H9 (cell line): Measurements from ENCODE around the gene RPP40. TPM values are rescaled to one million over a fixed set of nuclear protein-coding genes. Genes with fewer than 3 reads are reported as not detected.

ENCODE experiments used
- DNase-seq: peaks from one replicate; pipeline ENCODE4 v3.0.0-alpha.2; 2017
- H2AFZ ChIP-seq: one replicate; pipeline ENCODE4 v1.6.1; 2013; ENCODE audit warnings: mild to moderate bottlenecking, low read length, control low read depth, moderate library complexity
- H2AK5ac ChIP-seq: 2 replicates; pipeline ENCODE4 v1.6.1; 2013; ENCODE audit warnings: low read length, control low read depth, mixed read lengths; ENCODE audit not compliant: insufficient read length
- H2BK120ac ChIP-seq: one replicate; pipeline ENCODE4 v1.6.1; 2013; ENCODE audit warnings: low read depth, mild to moderate bottlenecking, low read length, control low read depth, inconsistent platforms; ENCODE audit not compliant: poor library complexity, severe bottlenecking
- H2BK12ac ChIP-seq: 2 replicates; pipeline ENCODE4 v1.6.1; 2013; ENCODE audit warnings: low read length, control low read depth, mixed read lengths, low read depth; ENCODE audit not compliant: insufficient read length
- H2BK15ac ChIP-seq: 2 replicates; pipeline ENCODE4 v1.6.1; 2013; ENCODE audit warnings: low read depth, low read length, control low read depth
- H2BK20ac ChIP-seq: one replicate; pipeline ENCODE4 v1.6.1; 2013; ENCODE audit warnings: low read depth, mild to moderate bottlenecking, low read length, control low read depth, inconsistent platforms; ENCODE audit not compliant: poor library complexity, severe bottlenecking
- H2BK5ac ChIP-seq: 2 replicates; pipeline ENCODE4 v1.6.1; 2013; ENCODE audit warnings: low read length, control low read depth, mixed read lengths; ENCODE audit not compliant: insufficient read length
- H3K14ac ChIP-seq: 2 replicates; pipeline ENCODE4 v1.6.1; 2013; ENCODE audit warnings: low read length, control low read depth; ENCODE audit not compliant: insufficient read depth
- H3K18ac ChIP-seq: 2 replicates; pipeline ENCODE4 v1.6.1; 2013; ENCODE audit warnings: low read depth, mild to moderate bottlenecking, mixed read lengths, low read length, control low read depth; ENCODE audit not compliant: insufficient read length
- H3K23ac ChIP-seq: 2 replicates; pipeline ENCODE4 v1.6.1; 2013; ENCODE audit warnings: low read length, control low read depth, mixed read lengths, low read depth; ENCODE audit not compliant: insufficient read length
- H3K23me2 ChIP-seq: 2 replicates; pipeline ENCODE4 v1.6.1; 2013; ENCODE audit warnings: low read depth, mild to moderate bottlenecking, mixed read lengths, low read length, control low read depth; ENCODE audit not compliant: insufficient read length, poor library complexity, severe bottlenecking
- H3K27ac ChIP-seq: 2 replicates; pipeline ENCODE4 v1.5.1; 2013; ENCODE audit warnings: low read length, control low read depth, mixed read lengths, low read depth; ENCODE audit not compliant: insufficient read length
- H3K27me3 ChIP-seq: 2 replicates; pipeline ENCODE4 v1.6.1; 2013; ENCODE audit warnings: low read length, control low read depth, inconsistent platforms; ENCODE audit not compliant: insufficient read depth
- H3K4ac ChIP-seq: 2 replicates; pipeline ENCODE4 v1.6.1; 2013; ENCODE audit warnings: low read depth, mild to moderate bottlenecking, control low read depth, inconsistent platforms, low read length, moderate library complexity
- H3K4me1 ChIP-seq: 2 replicates; pipeline ENCODE4 v1.6.1; 2013; ENCODE audit warnings: low read length, control low read depth, inconsistent platforms; ENCODE audit not compliant: insufficient read depth
- H3K4me2 ChIP-seq: 2 replicates; pipeline ENCODE4 v1.6.1; 2013; ENCODE audit warnings: low read length, control low read depth, mixed read lengths; ENCODE audit not compliant: insufficient read length, insufficient read depth
- H3K56ac ChIP-seq: 2 replicates; pipeline ENCODE4 v1.6.1; 2013; ENCODE audit warnings: low read depth, mild to moderate bottlenecking, mixed read lengths, low read length, control low read depth; ENCODE audit not compliant: insufficient read length
- H3K79me1 ChIP-seq: 2 replicates; pipeline ENCODE4 v1.6.1; 2013; ENCODE audit warnings: low read depth, mild to moderate bottlenecking, moderate library complexity, low read length, control low read depth, inconsistent platforms; ENCODE audit not compliant: insufficient read depth, poor library complexity, severe bottlenecking
- H3K79me2 ChIP-seq: 2 replicates; pipeline ENCODE4 v1.6.1; 2013; ENCODE audit warnings: low read length, control low read depth, inconsistent platforms; ENCODE audit not compliant: insufficient read depth
- H3K9ac ChIP-seq: 2 replicates; pipeline ENCODE4 v1.6.1; 2013; ENCODE audit warnings: low read length, control low read depth, mixed read lengths; ENCODE audit not compliant: insufficient read length; ENCODE audit errors: extremely low read depth
- H3K9me3 ChIP-seq: one replicate; pipeline ENCODE4 v1.6.1; 2013; ENCODE audit warnings: low read depth, low read length, inconsistent platforms; ENCODE audit not compliant: control insufficient read depth
- H3T11ph ChIP-seq: one replicate; pipeline ENCODE4 v1.6.1; 2013; ENCODE audit warnings: mild to moderate bottlenecking, low read length, control low read depth, inconsistent platforms
- H4K20me1 ChIP-seq: one replicate; pipeline ENCODE4 v1.6.1; 2013; ENCODE audit not compliant: control insufficient read depth, insufficient read length, insufficient read depth
- H4K5ac ChIP-seq: 2 replicates; pipeline ENCODE4 v1.6.1; 2013; ENCODE audit warnings: low read depth, mild to moderate bottlenecking, mixed read lengths, low read length, control low read depth; ENCODE audit not compliant: insufficient read length
- H4K8ac ChIP-seq: replicated peaks from 2 replicates; pipeline ENCODE4 v1.6.1; 2013; ENCODE audit warnings: low read length, control low read depth, mixed read lengths, low read depth; ENCODE audit not compliant: insufficient read length
- H4K91ac ChIP-seq: 2 replicates; pipeline ENCODE4 v1.6.1; 2013; ENCODE audit warnings: low read depth, mild to moderate bottlenecking, moderate library complexity, mixed read lengths, low read length, control low read depth; ENCODE audit not compliant: insufficient read length
- H3K27ac Mint-ChIP-seq, 3 experiments: 2 replicates in 2 of 3; 3 replicates in 1 of 3; pipeline ENCODE4 v1.8.0; 2020 to 2021; ENCODE audit warnings: mixed read lengths in 3 of 3, mild to moderate bottlenecking in 1 of 3, moderate library complexity in 1 of 3
- H3K27me3 Mint-ChIP-seq: 2 replicates; pipeline ENCODE4 v1.8.0; 2021; ENCODE audit warnings: low read depth, mild to moderate bottlenecking, moderate library complexity, mixed read lengths
- H3K36me3 Mint-ChIP-seq, 3 experiments: 2 replicates in 2 of 3; 3 replicates in 1 of 3; pipeline ENCODE4 v1.8.0; 2020 to 2021; ENCODE audit warnings: low read depth in 3 of 3, mixed read lengths in 3 of 3; ENCODE audit not compliant: insufficient read depth in 1 of 3
- H3K4me1 Mint-ChIP-seq, 2 experiments: 2 replicates each; pipeline ENCODE4 v1.8.0; 2020; ENCODE audit warnings: mixed read lengths in 2 of 2
- H3K4me3 Mint-ChIP-seq, 2 experiments: 2 replicates in 1 of 2; 3 replicates in 1 of 2; pipeline ENCODE4 v1.8.0; 2020 to 2021; ENCODE audit warnings: mild to moderate bottlenecking in 2 of 2, mixed read lengths in 2 of 2, moderate library complexity in 1 of 2
- H3K9me3 Mint-ChIP-seq, 2 experiments: 2 replicates in 1 of 2; 3 replicates in 1 of 2; pipeline ENCODE4 v1.8.0; 2020; ENCODE audit warnings: mild to moderate bottlenecking in 2 of 2, mixed read lengths in 2 of 2, moderate library complexity in 1 of 2
- CTCF ChIP-seq: fragments of 200-600 bp; sonication (generic); conservative IDR thresholded peaks from 3 replicates; pipeline ENCODE4 v1.8.0; 2021; ENCODE audit warnings: antibody characterized with exemption, mild to moderate bottlenecking
- WGBS: extraction: QIAGEN DNeasy Blood & Tissue Kit; methylation state at CpG from one replicate; pipeline ENCODE4 v1.1.7; 2013; ENCODE audit warnings: missing lambda C conversion rate, low lambda C conversion rate, mixed read lengths; ENCODE audit not compliant: insufficient read length; ENCODE audit errors: extremely low coverage; 5-methylcytosine and 5-hydroxymethylcytosine counted together
- total RNA-seq: library from RNA; stranded (reverse); gene quantifications from 2 replicates; pipeline ENCODE4 v1.2.1, GENCODE V29; 2021

RPP40 gene
- total RNA-seq, 1 experiment from 2014 or later = 17.8 TPM

- Histone ChIP-seq H3K4ac (no peak overlapping the region), H2AK5ac (no peak overlapping the region), H3K4me2 (no peak overlapping the region), H3K23me2 (no peaks in the 10 kb centered on the region), H3K9me3 (no peaks in the 10 kb centered on the region), H2BK120ac (no peak overlapping the region), H3K4me1 (no peaks in the 10 kb centered on the region), H2BK15ac (no peak overlapping the region), H3K14ac (no peak overlapping the region), H3K18ac (no peak overlapping the region), H3K27me3 (no peaks in the 10 kb centered on the region), H3T11ph (no peak overlapping the region), H4K20me1 (no peaks in the 10 kb centered on the region), H3K27ac (no peak overlapping the region), H4K5ac (no peak overlapping the region), H2BK20ac (no peak overlapping the region), H2BK12ac (no peak overlapping the region), H4K8ac (no peak overlapping the region), H3K56ac (no peak overlapping the region), H3K79me1 (no peaks in the 10 kb centered on the region), H3K23ac (no peak overlapping the region), H3K79me2 (no peaks in the 10 kb centered on the region), H4K91ac (no peak overlapping the region), H3K9ac (no peak overlapping the region), H2BK5ac (no peak overlapping the region), H2AFZ (no peak overlapping the region)
- no CpG with 5 or more reads among the region's 2 CpGs for WGBS
- Mint-ChIP-seq H3K27ac (no peak overlapping the region), H3K36me3 (no peaks in the 10 kb centered on the region), H3K9me3 (no peaks in the 10 kb centered on the region), H3K4me3 (no peak overlapping the region), H3K27me3 (no peaks in the 10 kb centered on the region; the same call in none of the 2 replicates), H3K4me1 (peaks cover 0 to 5% of the 10 kb centered on the region in 2 experiments; a peak in 2 of 4 replicates)
- no peak for TF ChIP-seq CTCF
- DNase-seq = no peak
Observed at GRCh38 chr6:5041955-5042354, 38.1 kb upstream of the RPP40 start.
